SW480 (cell line): ENCODE measurements around the gene ALCAM.

Experiments used
- DNase-seq: peaks from one replicate; pipeline ENCODE4 v3.0.0-alpha.2; 2016; ENCODE audit warnings: low spot score

Gene ALCAM

DNA sequence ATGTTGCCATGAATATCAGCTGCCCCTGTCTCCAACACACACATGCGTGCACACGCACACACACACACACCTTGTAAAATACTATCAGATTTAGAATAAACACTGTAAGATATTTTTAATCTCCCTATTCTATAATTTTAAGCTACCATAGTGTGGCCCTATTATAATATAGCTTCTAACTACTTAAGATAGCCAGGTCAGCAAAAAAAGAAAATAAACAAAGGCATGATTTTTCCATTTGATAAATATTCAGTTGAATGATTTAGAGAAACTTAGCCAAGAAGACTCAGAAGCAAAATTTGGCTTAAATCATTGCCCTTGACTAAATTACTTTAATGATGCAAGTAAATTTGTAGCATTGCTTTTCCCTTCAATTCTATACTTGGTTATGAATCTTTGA lies 162.2 kb downstream of the ALCAM start:
- DNase-seq: no peak

DNA sequence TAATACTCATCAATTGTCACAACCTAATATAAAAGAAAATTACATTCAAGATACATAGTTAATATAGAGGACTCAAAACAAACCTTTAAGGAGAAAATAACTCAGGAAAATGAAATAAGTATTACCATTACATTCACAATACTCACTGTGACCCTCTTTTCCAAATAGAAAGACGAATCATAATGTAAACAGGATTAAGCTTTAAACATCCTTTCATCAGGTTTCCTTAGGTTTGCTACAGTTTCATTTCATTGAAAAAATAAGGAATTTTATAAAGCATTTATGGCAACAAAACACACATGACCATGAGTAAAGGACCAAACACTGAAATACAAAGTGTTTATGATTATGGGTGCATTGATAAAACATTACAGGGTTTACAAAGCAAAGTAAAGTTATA lies 162.7 kb downstream of the ALCAM start:
- DNase-seq: no peak

DNA sequence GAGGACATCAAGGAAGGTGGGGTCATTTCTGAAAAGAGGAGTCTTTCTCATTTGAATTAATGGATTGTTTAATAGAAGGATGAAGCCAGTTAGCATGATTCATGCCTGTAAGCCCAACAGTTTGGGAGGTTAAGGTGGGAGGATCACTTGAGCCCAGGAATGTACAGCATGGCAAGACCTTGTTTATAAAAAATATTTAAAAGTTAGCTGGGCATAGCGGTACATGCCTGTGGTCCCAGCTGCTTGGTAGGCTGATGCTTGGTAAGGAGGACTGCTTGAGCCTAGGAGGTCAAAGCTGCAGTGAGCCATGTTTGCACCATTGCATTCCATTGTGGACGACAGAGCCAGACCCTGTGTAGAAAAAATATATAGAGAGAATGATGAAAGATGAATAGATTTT lies 165.5 kb downstream of the ALCAM start:
- DNase-seq: no peak

- no peak for DNase-seq
Observed at GRCh38 chr3:105533960-105534359, 167.3 kb downstream of the ALCAM start.

GRCh38 chr3:105534491-105534890 lies 167.8 kb downstream of the ALCAM start:
- no peak for DNase-seq

GRCh38 chr3:105537371-105538080 lies 170.8 kb downstream of the ALCAM start:
- DNase-seq: no peak

DNA sequence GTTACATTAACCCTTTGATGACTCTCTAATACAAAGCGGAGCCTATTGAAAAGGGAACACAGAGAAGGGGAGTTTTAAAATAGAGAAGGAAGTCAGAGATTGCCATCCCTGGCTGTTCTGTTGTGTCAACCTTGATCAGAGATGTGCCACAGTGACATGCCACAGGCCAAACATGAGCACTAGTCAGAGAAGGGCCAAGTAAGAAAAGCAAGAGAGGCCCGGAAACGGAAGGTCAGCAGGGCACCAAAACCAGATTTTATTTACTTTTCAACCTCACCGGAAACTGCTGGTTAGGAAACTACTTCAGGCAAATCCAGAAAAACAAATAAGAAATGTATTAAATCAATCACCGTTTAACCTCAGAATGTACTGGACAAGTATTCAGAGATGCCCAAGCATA lies 171.8 kb downstream of the ALCAM start:
- no peak for DNase-seq

DNA sequence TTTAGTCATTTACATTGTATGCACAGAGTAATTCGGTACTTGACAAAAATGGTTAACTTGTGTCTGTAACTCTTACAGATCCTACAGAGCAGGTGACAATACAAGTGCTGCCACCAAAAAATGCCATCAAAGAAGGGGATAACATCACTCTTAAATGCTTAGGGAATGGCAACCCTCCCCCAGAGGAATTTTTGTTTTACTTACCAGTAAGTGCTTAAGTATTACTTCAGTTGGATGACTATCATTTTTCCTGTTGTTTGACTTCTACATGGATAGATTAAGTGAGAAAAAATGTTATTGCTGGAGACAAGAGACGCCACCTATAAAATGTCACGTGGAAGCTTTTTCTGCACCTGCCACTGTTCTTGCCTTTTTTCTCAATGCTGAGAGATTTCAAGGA lies 173.2 kb downstream of the ALCAM start:
- no peak for DNase-seq

DNA sequence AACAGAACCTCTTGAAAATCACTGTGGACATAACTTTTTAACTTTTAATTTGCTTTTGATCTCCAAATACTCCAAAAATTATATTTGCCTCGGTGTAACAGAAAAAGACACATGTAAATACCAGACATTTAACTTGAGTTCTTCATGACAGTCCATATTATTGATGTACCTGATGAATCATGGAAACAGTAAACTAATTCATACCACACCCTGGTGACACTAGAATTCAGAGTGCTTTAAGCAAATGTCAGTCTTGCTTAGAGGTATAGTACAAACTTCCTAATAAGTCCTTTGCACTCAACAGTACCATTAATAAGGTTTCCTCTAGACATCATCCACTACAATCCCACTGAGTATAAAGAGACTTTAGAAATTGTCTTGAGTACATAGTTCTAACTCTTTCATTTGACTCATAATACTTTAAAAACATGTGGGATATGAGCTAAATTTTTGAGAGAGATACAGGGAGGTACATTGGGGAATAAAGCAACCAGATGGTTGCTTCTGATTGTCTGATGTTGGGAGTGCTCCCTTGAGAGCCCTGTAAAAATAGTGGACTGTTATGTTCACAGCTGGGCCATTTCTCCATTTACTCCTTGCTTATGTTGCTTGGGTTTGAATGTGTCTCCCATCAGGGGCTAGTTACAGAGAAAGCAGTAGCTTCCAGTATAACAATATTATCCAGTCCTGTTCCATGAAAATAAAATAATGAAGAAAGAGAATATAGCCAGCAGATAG lies 175.7 kb downstream of the ALCAM start:
- no peak for DNase-seq

DNA sequence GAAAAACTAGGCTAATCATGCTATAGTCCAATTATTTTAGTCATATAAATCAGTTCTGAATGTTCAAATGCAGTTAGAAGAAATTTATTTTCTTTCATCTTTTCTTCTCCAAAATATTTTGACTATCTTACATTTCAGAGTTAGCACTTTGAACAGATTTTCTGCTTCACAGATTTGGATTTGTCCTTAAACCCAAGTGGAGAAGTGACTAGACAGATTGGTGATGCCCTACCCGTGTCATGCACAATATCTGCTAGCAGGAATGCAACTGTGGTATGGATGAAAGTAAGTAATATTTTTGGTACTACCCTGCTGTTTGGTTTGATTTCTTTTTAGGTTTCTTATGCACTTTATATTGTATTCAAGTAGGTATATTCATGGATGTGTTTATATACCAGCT lies 178.3 kb downstream of the ALCAM start:
- DNase-seq: no peak

GRCh38 chr3:105553851-105554250 lies 187.1 kb downstream of the ALCAM start:
- no peak for DNase-seq

DNA sequence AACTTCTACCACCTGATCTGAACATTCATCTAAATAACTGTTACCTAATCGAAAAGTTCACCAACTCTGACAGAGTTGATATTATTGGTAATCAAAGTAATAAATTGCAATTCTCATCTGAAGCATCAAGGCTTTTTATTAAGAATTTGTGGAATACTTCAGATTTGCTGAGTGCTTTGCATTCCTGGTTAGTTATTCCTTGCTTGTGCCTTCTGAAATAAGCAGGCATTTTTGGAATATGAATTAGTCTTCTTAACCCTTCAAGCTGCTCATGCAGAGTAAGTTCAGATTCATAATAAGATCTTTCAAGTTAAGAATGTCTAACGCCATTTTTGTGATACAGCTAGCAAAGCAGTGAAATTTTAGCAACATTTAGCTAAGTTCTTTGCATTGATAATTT lies 188.5 kb downstream of the ALCAM start:
- DNase-seq: no peak

GRCh38 chr3:105559856-105560255 lies 193.1 kb downstream of the ALCAM start:
- DNase-seq: no peak

GRCh38 chr3:105561876-105562275 lies 195.2 kb downstream of the ALCAM start:
- no peak for DNase-seq

DNA sequence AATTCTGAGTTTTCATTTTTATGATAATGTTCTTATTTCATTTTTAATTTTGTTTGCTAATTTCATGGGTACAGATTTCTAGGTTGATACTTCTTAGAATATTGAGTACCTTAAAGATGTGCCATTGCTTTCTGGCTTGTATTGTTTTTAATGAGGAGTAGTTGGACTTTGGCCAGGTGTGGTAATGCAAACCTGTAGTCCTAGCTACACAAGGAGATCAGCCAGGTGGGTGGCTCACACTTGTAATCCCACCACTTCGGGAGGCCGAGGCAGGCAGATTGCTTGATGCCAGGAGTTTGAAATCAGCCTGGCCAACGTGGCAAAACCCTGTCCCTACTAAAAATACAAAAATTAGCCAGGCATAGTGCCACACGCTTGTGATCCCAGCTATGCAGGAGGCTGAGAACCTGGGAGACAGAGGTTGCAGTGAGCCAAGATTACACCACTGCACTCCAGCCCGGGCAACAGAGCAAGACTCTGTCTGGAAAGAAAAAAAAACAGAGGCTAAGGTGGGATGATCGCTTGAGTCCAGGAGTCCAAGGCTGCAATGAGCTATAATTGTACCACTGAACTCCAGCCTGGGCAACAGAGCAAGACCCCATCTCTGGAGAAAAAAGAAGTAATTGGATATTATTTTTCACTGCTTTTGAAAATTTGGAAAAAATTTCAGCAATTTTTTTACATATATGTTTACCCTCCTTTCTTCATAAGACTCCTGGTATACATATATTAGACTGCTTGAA lies 198.0 kb downstream of the ALCAM start:
- no peak for DNase-seq

GRCh38 chr3:105571005-105571404 lies 204.3 kb downstream of the ALCAM start:
- DNase-seq: no peak

GRCh38 chr3:105572501-105572900 lies 205.8 kb downstream of the ALCAM start:
- no peak for DNase-seq

GRCh38 chr3:105579439-105579838 lies 212.7 kb downstream of the ALCAM start:
- no peak for DNase-seq

GRCh38 chr3:105580296-105580965 lies 213.7 kb downstream of the ALCAM start:
- no peak for DNase-seq

GRCh38 chr3:105582015-105582414 lies 215.3 kb downstream of the ALCAM start:
- no peak for DNase-seq

DNA sequence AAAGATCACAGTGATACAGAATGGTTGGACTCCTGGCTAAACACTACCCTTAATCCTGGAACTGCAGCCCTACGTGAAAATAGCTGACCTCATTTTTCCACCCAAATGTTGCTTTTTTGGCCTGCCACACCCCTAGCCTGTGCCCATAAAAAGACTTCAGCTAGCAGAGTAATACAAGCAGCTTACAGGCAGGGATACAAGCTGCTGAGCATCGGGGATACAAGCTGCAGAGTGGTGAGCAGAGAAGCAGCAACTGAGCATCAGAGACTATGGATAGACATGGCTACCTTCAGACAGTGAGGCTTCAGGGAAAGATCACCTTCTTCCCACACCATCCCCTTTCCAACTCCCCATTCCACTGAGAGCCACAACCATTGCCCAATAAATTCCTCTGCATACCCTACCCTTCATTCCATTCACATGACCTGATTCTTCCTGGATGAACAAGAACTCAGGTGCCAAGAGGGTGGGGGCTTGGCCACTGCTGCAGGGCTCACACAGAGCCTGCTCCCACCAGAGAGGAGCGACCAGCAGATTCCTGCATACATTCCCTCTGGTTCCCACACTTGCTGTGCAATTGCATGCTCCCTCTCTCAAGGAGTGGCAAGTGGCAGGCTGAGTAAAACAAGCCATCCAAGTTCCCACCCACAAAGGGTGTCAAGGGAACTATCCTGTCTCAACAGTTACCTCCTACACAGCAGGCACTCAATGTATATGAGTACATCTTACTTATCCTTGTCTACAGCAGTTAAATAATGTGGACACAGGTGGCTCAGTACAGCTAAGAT lies 217.5 kb downstream of the ALCAM start:
- no peak for DNase-seq

- DNase-seq: no peak
Observed at GRCh38 chr3:105593315-105593714, 226.6 kb downstream of the ALCAM start.
